ENCODE measurements around the gene NPDC1.

DNA sequence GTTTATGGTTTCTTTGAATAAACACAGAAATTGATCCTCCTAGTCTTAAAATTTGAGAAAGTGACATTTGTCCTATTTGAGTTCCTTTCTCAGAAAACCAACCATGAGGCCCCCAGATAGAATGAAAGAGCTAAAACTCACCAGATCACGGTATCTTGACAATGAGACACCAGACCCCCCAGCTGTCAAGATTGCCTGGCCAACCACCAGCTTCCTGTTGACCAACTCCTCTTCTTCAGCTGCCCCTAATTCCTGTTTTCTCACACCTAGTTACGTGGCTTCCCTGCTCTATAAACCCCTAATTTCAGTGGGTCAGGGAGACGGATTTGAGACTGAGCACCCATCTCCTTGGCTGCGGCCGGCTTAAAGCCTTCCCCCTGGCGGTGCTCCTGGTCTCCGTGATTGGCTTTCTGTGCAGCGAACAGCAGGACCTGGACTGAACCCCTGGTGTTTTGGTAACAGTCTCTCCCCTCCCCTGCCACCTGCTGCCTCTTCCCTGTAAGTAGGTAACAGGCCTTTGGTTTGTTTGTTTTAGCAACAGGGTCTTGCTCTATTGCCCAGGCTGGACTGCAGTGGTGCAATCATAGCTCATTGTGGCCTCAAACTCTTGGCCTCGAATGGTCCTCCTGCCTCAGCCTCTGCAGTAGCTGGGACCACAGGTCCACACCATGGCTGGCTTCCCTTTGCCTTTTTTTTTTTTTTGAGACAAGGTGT, 12.7 kb upstream of the NPDC1 start:
- TF ChIP-seq POLR2A (IDR thresholded peaks at IDR 0.05; ENCODE audit: low read length) (no peak), GATA1 (IDR thresholded peaks at IDR 0.05; ENCODE audit: low read depth, low read length) (no peak)
